HG02588 (cell line): ENCODE data around the gene PDSS2.

ENCODE experiments used
- ATAC-seq: cut with Tn5 transposase; IDR thresholded peaks from one replicate; pipeline ENCODE4 v1.9.1; 2021; ENCODE audit warnings: mild to moderate bottlenecking, moderate library complexity; ENCODE audit not compliant: unreplicated experiment

The PDSS2 gene

DNA sequence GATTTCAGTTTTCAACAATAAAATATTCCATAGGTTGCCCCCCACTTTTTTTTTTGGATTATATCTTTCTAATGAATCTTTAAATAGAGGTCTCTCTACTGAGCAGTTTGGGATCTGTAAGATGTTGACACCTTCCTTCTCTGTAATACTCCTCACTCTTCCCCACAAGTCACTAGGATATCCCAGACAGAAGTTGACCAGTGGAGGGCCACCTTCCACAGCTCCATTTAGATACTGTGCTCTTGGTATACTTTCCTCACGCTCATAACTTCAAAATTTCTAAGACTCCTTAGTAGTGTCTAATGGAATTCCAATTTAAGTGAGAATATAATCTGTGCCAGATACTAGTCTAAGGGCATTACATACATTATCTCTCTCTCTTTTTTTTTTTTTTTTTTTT is 185.1 kb downstream of the PDSS2 start:
- no peak for ATAC-seq

GRCh38 chr6:107272246-107272645 is 187.1 kb downstream of the PDSS2 start:
- no peak for ATAC-seq

DNA sequence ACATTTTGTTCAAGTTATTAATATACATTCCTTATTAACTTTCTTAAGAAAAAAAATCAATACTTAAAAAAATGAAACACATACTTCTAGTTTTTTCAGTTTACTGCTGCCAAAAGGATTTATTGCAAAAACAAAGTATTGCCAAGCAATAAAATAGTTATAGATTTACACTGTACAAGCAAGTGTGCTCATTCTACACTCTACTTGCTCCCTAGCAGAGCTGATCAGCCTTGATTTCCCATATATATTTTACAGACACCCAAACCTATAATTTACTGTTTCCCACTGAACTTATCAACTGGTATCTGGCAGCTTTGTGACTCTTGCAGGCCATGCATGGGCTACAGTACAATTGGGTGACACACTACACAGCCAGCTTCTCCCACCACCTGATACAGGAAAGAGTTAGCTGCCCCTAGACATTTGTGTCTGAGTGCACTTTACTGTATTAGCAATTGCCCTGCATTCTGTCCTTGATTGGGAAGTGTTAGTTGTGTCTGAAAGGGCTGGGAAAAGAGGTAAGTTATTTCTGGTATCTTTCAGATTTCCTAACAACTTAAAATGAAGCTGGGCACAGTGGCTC is 188.1 kb downstream of the PDSS2 start:
- no peak for ATAC-seq

GRCh38 chr6:107267634-107268033 is 191.7 kb downstream of the PDSS2 start:
- no peak for ATAC-seq

DNA sequence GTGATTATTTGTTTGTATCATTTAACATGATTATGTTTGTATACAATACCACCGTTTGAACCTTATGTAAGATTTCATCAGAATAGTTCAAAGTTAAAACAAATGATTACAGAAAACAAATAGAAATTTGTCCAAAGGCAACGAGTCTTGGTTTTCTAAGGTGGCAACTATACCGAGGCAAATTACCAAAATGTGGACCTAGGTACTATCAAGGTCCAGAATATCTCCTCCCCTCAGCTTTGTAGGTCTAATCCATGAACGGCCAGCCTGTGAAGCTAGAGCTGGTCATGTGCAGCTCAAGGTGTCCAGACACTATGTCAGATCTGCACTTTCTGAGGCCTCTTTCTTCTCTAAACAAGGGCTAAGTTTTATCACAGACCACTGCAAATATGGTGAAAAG is 192.4 kb downstream of the PDSS2 start:
- no peak for ATAC-seq

- no peak for ATAC-seq
These were observed 192.8 kb downstream of the PDSS2 start for GRCh38 chr6:107266563-107266962.

GRCh38 chr6:107264357-107264840 is 195.0 kb downstream of the PDSS2 start:
- ATAC-seq, result no peak

DNA sequence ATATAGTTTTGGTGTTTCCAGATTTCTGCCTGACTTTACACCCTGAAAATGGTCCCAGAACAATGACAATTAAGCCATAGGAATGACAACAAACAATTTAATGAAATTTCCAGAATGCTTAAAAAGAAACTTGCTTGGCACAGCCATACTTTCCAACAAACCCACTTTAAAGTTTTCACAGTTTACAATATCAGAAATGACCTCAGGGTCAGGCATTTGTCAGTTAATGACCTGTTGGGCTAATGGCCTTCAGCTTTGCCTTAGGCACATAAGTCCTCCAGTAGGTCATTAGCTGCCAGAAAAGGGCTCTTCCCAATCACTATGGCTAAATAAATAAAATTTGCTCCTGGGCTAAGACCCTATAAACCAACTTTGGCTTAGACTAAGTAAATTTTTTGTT is 199.4 kb downstream of the PDSS2 start:
- ATAC-seq, result no peak

GRCh38 chr6:107248147-107248546 is 211.2 kb downstream of the PDSS2 start:
- ATAC-seq, result no peak

- ATAC-seq, result no peak
These were observed 212.3 kb downstream of the PDSS2 start for GRCh38 chr6:107246972-107247615.

DNA sequence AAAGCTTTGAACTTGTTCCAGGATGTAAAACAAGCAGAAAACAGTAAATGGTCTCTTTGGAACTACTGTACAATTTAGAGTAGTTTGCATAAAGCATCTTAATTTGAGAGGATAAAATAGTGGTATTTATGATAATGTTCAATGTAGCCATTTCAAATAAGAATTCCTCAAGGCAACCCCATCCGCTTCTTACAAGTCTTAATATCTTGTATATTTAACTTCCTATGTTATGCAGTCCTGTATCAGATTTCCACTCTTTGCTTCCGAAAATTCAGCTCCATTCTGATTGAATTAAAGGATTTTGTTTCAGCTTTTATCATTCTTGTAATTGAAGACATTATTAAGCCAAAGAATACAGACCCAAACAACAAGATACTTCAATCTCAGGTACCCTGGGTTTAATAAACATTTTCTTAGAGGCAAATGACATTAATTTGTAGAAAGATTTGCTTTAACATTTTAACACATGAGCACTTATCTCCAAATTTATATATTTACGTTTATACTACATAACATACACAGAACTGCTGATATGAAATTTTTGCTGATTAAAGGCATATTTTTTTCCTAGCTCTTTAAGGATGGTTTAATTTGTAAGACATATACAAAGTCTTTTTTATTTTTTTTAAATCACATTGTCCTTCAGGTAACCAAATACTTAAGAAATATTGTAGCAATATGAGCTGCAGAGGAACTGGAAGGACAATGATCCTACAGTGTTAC is 213.0 kb downstream of the PDSS2 start:
- ATAC-seq, result no peak

- ATAC-seq, result no peak
These were observed 214.5 kb downstream of the PDSS2 start for GRCh38 chr6:107244742-107245480.

DNA sequence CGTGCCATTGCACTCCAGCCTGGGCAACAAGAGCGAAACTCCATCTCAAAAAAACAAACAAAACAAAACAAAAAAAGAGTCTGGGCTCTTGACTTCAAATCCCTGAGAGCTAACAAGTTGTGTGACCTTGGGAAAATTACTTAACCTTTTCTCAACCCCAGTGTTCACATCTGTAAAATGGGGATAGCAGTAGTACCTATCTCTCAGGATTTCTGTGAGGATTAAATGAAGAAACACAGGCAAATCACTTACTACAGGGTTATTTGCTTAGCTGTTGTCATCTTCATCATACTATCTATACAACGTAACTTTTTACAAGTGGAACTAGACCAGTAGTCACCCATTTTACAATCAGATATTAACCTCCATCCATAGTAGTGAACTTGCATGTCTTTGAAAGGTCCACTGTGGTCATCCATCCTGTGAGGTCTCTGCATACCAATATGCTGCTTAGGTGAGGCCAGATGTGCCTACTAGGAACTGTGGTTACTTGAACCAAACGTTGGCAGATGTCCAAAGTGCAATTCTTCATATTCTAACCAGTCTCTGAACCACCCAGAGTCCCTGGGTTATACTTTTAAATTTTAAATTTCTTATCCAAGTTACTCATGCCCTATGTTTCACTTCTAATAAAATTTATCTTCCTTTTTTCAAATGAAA is 215.2 kb downstream of the PDSS2 start:
- no peak for ATAC-seq

DNA sequence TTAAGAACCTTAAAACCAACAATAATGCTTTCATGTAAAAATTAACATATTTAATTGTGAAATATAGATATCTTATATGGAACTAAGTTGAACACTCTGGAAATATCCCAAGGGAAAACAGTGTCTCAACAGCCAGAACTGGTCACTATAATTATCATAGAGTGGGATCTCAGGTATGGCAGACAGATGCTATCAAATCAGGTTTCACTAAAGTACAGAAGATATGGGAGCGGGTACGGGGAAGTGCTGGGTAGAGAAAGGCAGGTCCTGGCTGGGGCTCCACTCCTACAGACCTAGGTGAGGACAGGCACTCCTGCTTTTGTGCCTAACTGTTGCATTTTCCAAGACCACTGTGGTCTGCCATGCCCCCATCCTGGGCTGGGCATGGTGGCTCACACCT is 215.9 kb downstream of the PDSS2 start:
- no peak for ATAC-seq

GRCh38 chr6:107237992-107238660 is 221.2 kb downstream of the PDSS2 start:
- no peak for ATAC-seq

DNA sequence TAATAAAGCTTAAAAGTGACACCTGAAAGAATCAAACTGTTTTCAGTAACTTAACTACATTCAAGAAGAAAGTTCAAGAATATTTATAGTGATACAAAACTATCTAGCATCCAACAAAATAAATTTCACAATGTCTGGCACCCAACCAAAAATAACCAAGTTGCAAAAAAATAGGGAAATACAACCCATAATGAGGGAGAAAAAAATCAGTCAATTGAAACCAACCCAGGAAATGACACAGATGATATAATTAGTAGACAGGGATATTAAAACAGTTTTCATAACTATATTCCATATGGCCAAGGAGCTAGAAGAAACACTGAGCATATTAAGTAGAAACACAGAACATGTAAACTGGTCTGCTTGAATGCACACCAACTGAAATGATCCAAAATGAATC is 223.9 kb downstream of the PDSS2 start:
- no peak for ATAC-seq

DNA sequence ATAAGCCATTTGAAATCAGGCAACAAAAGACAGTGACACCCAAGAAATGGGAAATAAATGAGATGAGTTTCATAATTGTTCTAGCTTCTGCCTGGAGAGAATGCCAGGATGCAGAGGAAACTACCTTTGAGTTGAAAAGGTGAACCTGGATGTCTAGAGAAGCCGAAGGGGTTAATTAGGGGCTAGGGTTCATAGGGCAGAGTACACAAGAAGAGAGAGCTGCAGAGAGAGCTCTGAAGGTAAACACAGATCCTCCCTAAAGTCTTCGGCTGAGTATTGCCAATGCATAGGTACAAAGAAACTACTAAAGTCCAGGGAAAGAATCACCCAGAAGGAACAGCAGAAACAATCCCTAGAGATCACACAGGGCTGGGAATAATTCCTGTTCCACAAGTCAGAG is 224.4 kb downstream of the PDSS2 start:
- no peak for ATAC-seq

- no peak for ATAC-seq
These were observed 228.1 kb downstream of the PDSS2 start for GRCh38 chr6:107231243-107231642.

- no peak for ATAC-seq
These were observed 228.9 kb downstream of the PDSS2 start for GRCh38 chr6:107230448-107230847.

DNA sequence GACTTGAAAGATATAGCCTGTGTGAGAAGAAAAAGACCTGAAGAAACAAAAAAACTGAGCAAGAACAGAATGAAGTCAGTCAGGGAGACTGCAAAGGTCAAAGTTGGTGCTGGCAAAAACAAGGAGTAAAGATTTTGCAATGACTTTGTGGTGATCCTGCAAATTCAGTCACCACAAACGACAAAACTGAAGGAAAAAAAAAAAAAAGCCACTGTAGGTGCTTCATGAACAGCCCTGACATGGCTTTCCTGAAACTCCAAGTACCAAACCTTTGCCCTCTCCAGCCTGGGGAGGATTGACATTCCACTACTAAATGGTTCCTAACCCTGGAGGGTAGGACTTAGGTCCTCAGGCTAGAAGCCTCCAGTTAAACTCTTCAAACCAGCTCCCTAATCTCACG is 229.3 kb downstream of the PDSS2 start:
- ATAC-seq, result no peak
